GM19193 (cell line): Measurements from ENCODE around the gene TNF.

Source experiments
- POLR2A ChIP-seq: IDR thresholded peaks from 4 replicates; pipeline ENCODE4 v1.6.1; 2011; ENCODE audit not compliant: insufficient read depth, insufficient read length; ENCODE audit errors: extremely low read depth

The TNF gene

GRCh38 chr6:31540640-31541039 is 34.7 kb upstream of the TNF start:
- no peak for TF ChIP-seq POLR2A

- no peak for TF ChIP-seq POLR2A
Measured at GRCh38 chr6:31541059-31541657, 34.2 kb upstream of the TNF start.

- peak; percentile 95 for TF ChIP-seq POLR2A
Measured at GRCh38 chr6:31541658-31542521, 33.5 kb upstream of the TNF start, which contains the start of gene DDX39B. Gene DDX39B, minus strand, starts transcription at chr6:31542003. Its CDS starts 1,471 bp downstream, at chr6:31540532.

- no peak for TF ChIP-seq POLR2A
Measured at GRCh38 chr6:31543639-31544038, 31.7 kb upstream of the TNF start.

DNA sequence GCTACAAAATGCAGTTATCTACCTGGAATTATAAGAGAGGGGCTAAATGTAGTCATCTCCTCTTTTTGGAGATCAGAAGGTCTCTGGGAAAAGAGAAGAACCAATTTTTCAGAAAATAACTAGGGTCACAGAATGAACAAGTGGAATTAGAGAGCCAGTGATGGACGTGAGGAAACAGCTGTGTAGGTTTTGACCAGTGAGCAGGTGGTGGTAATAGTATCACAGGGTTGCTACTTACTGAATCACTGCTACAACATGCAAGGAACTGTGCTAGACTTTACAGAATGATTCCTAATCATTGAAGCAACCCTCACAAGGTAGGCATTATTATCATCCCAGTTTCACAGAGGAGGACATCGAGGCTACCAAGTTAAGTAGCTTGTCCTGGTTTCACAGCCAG is 30.7 kb upstream of the TNF start:
- no peak for TF ChIP-seq POLR2A

DNA sequence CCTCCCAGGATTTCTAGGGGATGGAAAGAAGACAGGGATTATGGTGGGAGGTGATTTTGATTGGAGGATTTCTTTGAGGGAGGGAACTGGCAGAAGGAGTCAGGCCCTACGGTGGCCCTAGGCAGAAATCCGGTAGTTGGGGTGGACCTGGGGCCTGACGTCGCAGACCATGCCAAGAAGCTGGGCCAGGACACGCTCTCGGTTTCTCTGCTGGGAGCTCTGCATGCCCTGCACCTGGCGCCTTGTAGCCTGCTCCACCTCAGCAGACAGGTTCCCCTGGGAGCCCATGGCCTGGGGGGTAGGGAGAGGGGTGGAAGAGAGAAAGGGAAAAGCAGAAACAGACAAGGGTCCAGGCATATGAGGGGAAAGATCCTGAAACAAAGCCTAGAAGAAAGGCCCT is 30.1 kb upstream of the TNF start:
- TF ChIP-seq POLR2A, result no peak

DNA sequence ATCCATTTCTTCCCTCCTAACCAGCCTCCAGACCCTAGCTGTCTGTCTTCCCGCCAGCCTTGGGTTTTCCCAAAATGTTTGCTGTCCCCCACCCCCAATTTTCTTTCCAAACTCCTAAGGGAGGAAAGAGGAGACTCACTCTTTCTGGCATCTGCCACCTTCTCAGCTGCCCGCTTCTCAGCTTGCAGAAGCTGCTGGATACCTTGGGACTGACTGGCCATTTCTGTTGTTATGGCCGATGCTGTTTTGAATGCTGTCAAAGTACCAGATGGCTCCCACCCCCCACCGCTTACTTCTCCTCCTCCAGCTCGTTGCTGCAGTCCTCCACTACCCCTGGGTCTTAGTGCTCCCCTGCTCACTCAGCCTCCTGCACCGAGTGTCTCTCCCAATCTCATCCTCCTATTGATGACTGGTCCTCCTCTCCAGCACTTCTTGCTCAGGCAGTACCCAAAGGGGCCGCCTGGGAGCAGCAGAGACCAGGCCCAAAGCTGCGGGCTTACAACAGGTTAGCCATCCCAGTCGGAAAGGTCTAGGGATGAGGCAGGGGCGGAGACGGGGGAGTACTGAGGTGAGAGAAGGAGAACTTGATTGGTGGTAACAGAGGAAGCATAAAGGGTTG is 28.9 kb upstream of the TNF start, which contains the start of gene ATP6V1G2:
TSS of gene ATP6V1G2 (minus strand) at position 270 of the 619 bp plus-strand sequence. CDS start at position 221, 49 bp downstream.
- TF ChIP-seq POLR2A, result no peak

DNA sequence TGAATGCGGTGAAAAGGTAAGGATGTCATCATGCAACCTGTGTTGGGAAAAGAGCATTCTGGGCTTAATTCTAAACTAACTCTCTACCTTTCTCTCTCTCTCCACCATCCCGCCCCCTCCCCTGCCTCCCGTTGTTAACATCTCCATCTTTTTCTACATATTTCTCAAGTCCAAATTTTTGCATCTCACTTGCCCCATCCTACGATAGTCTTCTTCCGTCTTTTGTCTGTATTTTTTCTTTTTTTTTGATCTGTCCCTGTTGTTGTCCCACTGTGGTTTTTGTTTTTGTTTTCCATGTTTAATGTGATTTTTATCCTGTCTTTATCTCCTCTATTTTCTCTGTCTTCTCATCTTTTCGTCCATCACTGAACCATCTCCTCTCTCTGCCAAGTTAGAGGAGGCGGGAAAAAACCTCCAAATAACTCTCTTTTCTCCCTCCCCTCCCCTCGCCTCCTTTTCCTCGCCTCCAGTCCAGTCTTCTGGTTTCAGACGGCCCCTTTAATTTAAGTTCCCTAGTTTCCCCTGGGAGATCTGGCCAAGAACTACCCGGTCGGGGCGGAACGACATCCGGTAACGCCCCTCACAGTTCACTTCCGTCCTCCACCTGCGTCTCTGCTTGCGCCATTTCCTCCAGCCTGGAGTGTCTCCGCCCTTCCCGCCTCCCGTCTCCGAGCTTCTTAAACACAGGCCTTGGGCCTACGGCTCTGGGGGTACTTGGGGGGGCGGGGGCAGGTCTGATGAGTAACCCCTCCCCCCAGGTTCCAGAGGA is 28.2 kb upstream of the TNF start, which contains the start of gene NFKBIL1:
TSS of gene NFKBIL1 (plus strand) at position 651 of the 769 bp plus-strand sequence. CDS start at position 738, 87 bp downstream.
- TF ChIP-seq POLR2A, result peak; percentile 56

DNA sequence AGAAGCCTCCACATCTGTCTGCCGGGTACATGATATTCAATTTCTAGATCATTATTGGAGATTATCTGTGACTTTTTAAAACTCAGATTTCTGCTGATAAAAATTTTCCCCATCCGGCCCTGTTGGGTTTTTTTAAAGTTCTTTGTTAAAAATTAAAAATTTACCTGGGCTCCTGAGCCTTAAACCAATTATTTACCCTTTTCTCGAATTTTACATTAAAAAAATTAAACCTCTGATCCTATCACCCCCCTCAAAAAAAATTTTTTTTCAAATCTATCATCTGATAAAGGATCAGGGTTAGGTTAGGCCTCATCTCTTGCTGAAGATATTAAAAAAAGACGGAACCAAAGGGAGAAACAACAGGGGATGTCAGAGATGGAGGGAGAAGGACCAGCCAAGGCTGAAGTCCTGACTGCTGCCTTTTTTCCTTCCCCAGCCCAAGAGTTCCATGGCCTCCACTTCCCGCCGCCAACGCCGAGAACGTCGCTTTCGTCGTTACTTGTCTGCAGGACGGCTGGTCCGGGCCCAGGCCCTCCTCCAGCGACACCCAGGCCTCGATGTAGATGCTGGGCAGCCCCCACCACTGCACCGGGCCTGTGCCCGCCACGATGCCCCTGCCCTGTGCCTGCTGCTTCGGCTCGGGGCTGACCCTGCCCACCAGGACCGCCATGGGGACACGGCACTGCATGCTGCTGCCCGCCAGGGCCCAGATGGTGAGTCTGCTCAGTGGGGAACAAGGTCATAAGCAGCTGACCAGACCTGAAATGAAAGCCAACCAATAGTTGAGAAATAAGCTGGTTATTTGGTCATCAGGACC is 27.4 kb upstream of the TNF start:
- no peak for TF ChIP-seq POLR2A

DNA sequence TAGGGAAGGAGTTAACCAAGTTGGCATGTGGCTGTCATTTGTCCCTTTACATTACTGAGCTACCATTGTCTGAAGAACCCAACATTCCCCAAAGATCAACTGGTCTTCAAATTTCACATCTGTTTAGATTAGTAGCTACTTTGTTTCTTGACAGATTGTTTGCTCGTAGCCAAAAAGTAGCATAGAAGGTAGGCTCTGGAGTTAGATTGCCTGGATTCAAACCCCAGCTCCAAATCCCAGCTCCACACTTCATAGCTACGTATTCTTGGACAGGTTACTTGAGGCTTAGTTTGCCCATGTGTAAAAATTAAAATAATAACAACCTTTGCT is 26.9 kb upstream of the TNF start:
- no peak for TF ChIP-seq POLR2A

DNA sequence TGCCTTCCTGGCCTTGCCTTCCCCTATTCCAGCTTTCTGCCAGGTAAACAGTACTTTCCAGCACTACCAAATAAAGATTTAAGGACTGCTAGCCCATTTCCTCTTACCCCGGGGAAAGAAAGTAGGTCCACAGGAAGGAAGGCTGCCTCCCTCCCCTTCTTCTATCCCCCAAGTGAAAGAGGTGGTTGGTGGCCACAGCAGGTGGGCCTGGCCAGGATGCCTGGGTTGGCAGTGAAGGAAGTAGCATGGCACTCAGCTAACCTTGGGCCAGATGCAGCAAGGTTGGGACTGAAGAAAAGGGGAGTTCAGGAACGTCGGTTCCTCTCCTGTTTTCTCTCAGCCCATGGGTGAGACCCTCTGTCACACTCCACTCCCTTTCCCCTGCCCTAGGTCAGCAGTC is 19.1 kb upstream of the TNF start:
- TF ChIP-seq POLR2A, result no peak

DNA sequence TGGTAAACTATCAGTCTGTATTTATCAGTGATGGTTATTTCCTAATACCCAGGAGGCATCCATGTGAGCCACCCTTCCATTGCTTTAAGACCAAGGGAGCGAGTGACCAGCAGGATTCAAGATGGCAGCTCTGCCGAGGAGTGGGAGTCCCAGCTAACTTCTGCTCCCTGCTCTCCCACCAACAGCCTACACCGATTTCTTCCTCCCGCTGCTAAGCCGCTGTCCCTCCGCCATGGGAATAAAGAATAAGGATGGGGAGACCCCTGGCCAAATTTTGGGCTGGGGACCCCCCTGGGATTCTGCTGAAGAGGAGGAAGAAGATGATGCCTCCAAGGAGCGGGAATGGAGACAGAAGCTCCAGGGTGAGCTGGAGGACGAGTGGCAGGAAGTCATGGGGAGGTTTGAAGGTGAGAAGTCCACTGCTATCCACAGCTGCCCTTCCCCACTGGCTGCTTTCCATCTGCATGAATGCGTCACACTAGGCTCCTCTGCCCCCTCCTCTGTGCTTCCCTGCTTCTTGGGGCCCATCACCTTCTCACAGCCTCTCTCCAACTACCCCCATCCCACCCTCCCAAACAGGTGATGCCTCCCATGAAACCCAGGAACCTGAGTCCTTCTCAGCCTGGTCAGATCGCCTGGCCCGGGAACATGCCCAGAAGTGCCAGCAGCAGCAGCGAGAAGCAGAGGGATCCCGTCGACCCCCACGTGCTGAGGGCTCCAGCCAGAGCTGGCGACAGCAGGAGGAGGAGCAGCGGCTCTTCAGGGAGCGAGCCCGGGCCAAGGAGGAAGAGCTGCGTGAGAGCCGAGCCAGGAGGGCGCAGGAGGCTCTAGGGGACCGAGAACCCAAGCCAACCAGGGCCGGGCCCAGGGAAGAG is 17.7 kb upstream of the TNF start:
- TF ChIP-seq POLR2A, result no peak

- no peak for TF ChIP-seq POLR2A
Measured at GRCh38 chr6:31558318-31558625, 17.1 kb upstream of the TNF start.
